ENCODE results near the gene PPP1R7.

GRCh38 chr2:241190291-241190981 is 40.2 kb downstream of the PPP1R7 start:
- no peak for TF ChIP-seq ZNF335 (tag by site-specific recombination; conservative IDR thresholded peaks at IDR 0.05)
- no peak for TF ChIP-seq CTCF (tag by site-specific recombination; IDR thresholded peaks at IDR 0.05)
- no peak for TF ChIP-seq ZNF530 (tag by site-specific recombination; IDR thresholded peaks at IDR 0.05; ENCODE audit: low read depth)
- TF ChIP-seq ZNF280C (tag by site-specific recombination; IDR thresholded peaks at IDR 0.05), result no peak
- no peak for TF ChIP-seq KLF16 (tag by site-specific recombination; IDR thresholded peaks at IDR 0.05)
- no peak for TF ChIP-seq ZNF747 (tag by site-specific recombination; IDR thresholded peaks at IDR 0.05)
- TF ChIP-seq ZSCAN5A (tag by site-specific recombination; IDR thresholded peaks at IDR 0.05), result no peak
